AG09319 (cell line): Measurements from ENCODE around the gene SLC22A12.
"Not testable (repeated sequence)": the region's sequence is repeated elsewhere in the genome, so short reads cannot be mapped to it uniquely, and the experiment has no call there.

Experiments used
- DNase-seq: peaks from one replicate; pipeline ENCODE4 v3.0.0-alpha.2; 2010; ENCODE audit warnings: low read depth; ENCODE audit errors: extremely low read depth
- CTCF ChIP-seq: IDR thresholded peaks from 2 replicates; pipeline ENCODE4 v1.5.1; 2011; ENCODE audit warnings: low read depth, mild to moderate bottlenecking, inconsistent platforms, low read length, moderate library complexity

Gene SLC22A12

GRCh38 chr11:64559351-64560138 is 31.5 kb upstream of the SLC22A12 start:
- no peak for DNase-seq
- TF ChIP-seq CTCF = no peak

- no peak for DNase-seq
- no peak for TF ChIP-seq CTCF
Measured at GRCh38 chr11:64560139-64560771, 30.8 kb upstream of the SLC22A12 start.

- TF ChIP-seq CTCF = no peak
- DNase-seq = no peak
Measured at GRCh38 chr11:64560941-64561340, 30.1 kb upstream of the SLC22A12 start.

GRCh38 chr11:64561429-64561828 is 29.6 kb upstream of the SLC22A12 start:
- not testable (repeated sequence) for DNase-seq

- no peak for TF ChIP-seq CTCF
Measured at GRCh38 chr11:64561984-64562722, 28.9 kb upstream of the SLC22A12 start.

GRCh38 chr11:64562723-64563351 is 28.2 kb upstream of the SLC22A12 start:
- no peak for TF ChIP-seq CTCF
- no peak for DNase-seq

More at GRCh38 chr11:64561984-64562722, 28.9 kb upstream of the SLC22A12 start:
- no peak for DNase-seq

- DNase-seq = no peak
- TF ChIP-seq CTCF = no peak
Measured at GRCh38 chr11:64563966-64564365, 27.1 kb upstream of the SLC22A12 start.
